Measurements from ENCODE around the gene DTNA. TPM values are rescaled to one million over a fixed set of nuclear protein-coding genes. Genes with fewer than 3 reads are reported as not detected.

The DTNA gene
- total RNA-seq, 4 donors from 2014 or later, result 26.1 to 58.3 (median 40.3) TPM

- DNase-seq (ENCODE audit: low spot score in 2 of 2), result no peak
- WGBS, 2 donors, result 66 to 69% methylated on average over 4 of the region's 4 CpGs
- Histone ChIP-seq H3K27ac (no peak overlapping the region), H3K9me3 (no peaks in the 10 kb centered on the region), H3K27me3 (no peaks in the 10 kb centered on the region), H3K4me1 (no peaks in the 10 kb centered on the region), H3K4me3 (no peak overlapping the region), H3K36me3 (no peaks in the 10 kb centered on the region)
- TF ChIP-seq, protein P1, sequence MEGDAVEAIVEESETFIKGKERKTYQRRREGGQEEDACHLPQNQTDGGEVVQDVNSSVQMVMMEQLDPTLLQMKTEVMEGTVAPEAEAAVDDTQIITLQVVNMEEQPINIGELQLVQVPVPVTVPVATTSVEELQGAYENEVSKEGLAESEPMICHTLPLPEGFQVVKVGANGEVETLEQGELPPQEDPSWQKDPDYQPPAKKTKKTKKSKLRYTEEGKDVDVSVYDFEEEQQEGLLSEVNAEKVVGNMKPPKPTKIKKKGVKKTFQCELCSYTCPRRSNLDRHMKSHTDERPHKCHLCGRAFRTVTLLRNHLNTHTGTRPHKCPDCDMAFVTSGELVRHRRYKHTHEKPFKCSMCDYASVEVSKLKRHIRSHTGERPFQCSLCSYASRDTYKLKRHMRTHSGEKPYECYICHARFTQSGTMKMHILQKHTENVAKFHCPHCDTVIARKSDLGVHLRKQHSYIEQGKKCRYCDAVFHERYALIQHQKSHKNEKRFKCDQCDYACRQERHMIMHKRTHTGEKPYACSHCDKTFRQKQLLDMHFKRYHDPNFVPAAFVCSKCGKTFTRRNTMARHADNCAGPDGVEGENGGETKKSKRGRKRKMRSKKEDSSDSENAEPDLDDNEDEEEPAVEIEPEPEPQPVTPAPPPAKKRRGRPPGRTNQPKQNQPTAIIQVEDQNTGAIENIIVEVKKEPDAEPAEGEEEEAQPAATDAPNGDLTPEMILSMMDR (IDR thresholded peaks at IDR 0.05), result no peak
- TF ChIP-seq POLR2A (IDR thresholded peaks at IDR 0.05), result no peak
- no peak for TF ChIP-seq EP300 (IDR thresholded peaks at IDR 0.05)
Observed at GRCh38 chr18:34744569-34744968, 34.5 kb downstream of the DTNA start.

GRCh38 chr18:34746614-34747013 is 36.5 kb downstream of the DTNA start:
- Histone ChIP-seq H3K27ac (no peak overlapping the region), H3K9me3 (no peaks in the 10 kb centered on the region), H3K4me3 (no peak overlapping the region), H3K36me3 (no peaks in the 10 kb centered on the region), H3K27me3 (no peaks in the 10 kb centered on the region), H3K4me1 (no peaks in the 10 kb centered on the region)
- WGBS, 2 donors, result 87 to 89% methylated on average over 1 of the region's 1 CpG
- DNase-seq (ENCODE audit: low spot score in 2 of 2), result no peak
- no peak for TF ChIP-seq EP300 (IDR thresholded peaks at IDR 0.05)
- TF ChIP-seq, protein P1 (IDR thresholded peaks at IDR 0.05), result no peak
- TF ChIP-seq POLR2A (IDR thresholded peaks at IDR 0.05), result no peak

GRCh38 chr18:34749721-34750120 is 39.6 kb downstream of the DTNA start:
- Histone ChIP-seq H3K36me3 (no peaks in the 10 kb centered on the region), H3K9me3 (no peaks in the 10 kb centered on the region), H3K4me3 (no peak overlapping the region), H3K4me1 (no peaks in the 10 kb centered on the region), H3K27ac (no peak overlapping the region), H3K27me3 (no peaks in the 10 kb centered on the region)
- DNase-seq (ENCODE audit: low spot score in 2 of 2), result no peak
- no peak for TF ChIP-seq POLR2A (IDR thresholded peaks at IDR 0.05)
- TF ChIP-seq, protein P1 (IDR thresholded peaks at IDR 0.05), result no peak
- no peak for TF ChIP-seq EP300 (IDR thresholded peaks at IDR 0.05)

- no peak for DNase-seq (ENCODE audit: low spot score in 2 of 2)
- Histone ChIP-seq H3K9me3 (no peaks in the 10 kb centered on the region), H3K4me1 (no peaks in the 10 kb centered on the region), H3K27me3 (no peaks in the 10 kb centered on the region), H3K36me3 (no peaks in the 10 kb centered on the region), H3K4me3 (no peak overlapping the region), H3K27ac (no peak overlapping the region)
- WGBS, 2 donors, result 93 to 100% methylated on average over 1 of the region's 1 CpG
- no peak for TF ChIP-seq EP300 (IDR thresholded peaks at IDR 0.05)
Observed at GRCh38 chr18:34752056-34752455, 42.0 kb downstream of the DTNA start.

DNA sequence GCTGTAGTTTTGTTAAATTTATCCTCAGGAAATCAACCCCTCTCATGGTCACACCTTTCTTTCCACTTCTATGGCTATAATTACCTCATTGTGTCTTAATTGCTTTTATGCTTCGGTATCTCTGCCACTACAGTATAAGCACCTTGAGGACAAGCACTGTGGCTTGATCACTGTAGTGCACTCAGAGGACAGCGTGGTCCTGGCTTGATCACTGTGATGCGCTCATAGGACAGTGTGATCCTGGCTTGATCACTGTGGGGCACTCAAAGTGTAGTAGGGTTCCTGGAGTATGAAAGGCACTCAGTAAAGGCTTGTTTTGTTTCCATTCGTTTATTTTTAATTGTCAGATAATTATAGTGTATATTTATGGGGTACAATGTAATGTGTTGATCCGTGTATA is 44.2 kb downstream of the DTNA start:
- WGBS, 2 donors, result 89% methylated on average over 5 of the region's 5 CpGs
- Histone ChIP-seq H3K4me1 (no peaks in the 10 kb centered on the region), H3K27me3 (no peaks in the 10 kb centered on the region), H3K36me3 (no peaks in the 10 kb centered on the region), H3K27ac (no peak overlapping the region), H3K9me3 (no peaks in the 10 kb centered on the region), H3K4me3 (no peak overlapping the region)
- TF ChIP-seq POLR2A (IDR thresholded peaks at IDR 0.05), result no peak
- no peak for TF ChIP-seq EP300 (IDR thresholded peaks at IDR 0.05)
- TF ChIP-seq, protein P1 (IDR thresholded peaks at IDR 0.05), result no peak
- no peak for DNase-seq (ENCODE audit: low spot score in 2 of 2)

GRCh38 chr18:34757666-34758065 is 47.6 kb downstream of the DTNA start:
- H3K36me3 ChIP-seq, result no peaks in the 10 kb centered on the region
- H3K4me3 ChIP-seq, result no peak overlapping the region
- no peaks in the 10 kb centered on the region for H3K27me3 ChIP-seq
- TF ChIP-seq EP300 (IDR thresholded peaks at IDR 0.05) (no peak), POLR2A (IDR thresholded peaks at IDR 0.05) (no peak)
- TF ChIP-seq, protein P1 (IDR thresholded peaks at IDR 0.05), result no peak
- H3K9me3 ChIP-seq, result no peaks in the 10 kb centered on the region
- no peaks in the 10 kb centered on the region for H3K4me1 ChIP-seq
- H3K27ac ChIP-seq, result no peak overlapping the region
- WGBS, 2 donors, result 88 to 89% methylated on average over 5 of the region's 5 CpGs
- DNase-seq (ENCODE audit: low spot score in 2 of 2), result no peak
